ENCODE measurements around the gene RMI1. TPM values are rescaled to one million over a fixed set of nuclear protein-coding genes. Genes with fewer than 3 reads are reported as not detected.
A peak's percentile ranks its signal among the peaks of the same experiment; 100 is the strongest.

RMI1 gene
- total and polyA plus RNA-seq, 10 of the 15 experiments (the other 5 are each of a cell fraction or from before 2014, with no cell fraction given): 3.6 to 34.1 (median 16.1) TPM

DNA sequence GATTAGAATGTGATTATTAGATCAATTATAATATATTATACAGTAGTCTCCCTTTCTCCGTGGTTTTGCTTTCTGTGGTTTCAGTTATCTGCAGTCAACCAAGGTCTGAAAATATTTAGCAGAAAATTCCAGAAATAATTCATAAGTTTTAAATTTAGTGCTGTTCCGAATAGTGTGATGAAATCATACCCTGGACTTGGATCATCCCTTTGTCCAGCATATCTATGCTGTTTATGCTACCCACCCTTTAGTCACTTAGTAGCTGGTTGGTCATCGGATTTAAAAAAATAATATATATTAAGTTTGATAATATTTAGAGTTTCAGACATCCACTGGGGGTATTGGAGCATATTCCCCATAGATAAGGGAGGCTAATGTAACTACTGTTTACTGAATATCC is 19.6 kb downstream of the RMI1 start (continued):
- no peak for TF ChIP-seq HDAC6 (IDR thresholded peaks at IDR 0.05; ENCODE audit: unreplicated experiment)

- H3K27ac ChIP-seq (ENCODE audit: control insufficient read depth, insufficient read depth): no peak overlapping the region
- ATAC-seq (no peak), FAIRE-seq (no peak), DNase-seq (ENCODE audit: low read depth, low spot score) (no peak)
- peaks cover 0 to 2% of the 10 kb centered on the region in 2 experiments; a peak in 2 of 4 replicates for H3K36me3 ChIP-seq (ENCODE audit: control insufficient read depth in 2 of 2, insufficient read depth in 2 of 2, low read length in 1 of 2)
- no TSS peak for BruUV-seq (replicated peaks)
- no peaks in the 10 kb centered on the region for H3K9me3 ChIP-seq (replicated peaks; ENCODE audit: control insufficient read depth, insufficient read depth, low read length)
- ChIA-PET CTCF (interaction anchor here (1.3 to 1.6 kb wide), 2 partner anchors 12 to 259 kb away, joined by 3 read pairs; no protein-coding TSS in a partner anchor), SMC1A (ENCODE audit: uncharacterized antibody, unreplicated experiment) (no interaction called here), RAD21 (ENCODE audit: unreplicated experiment) (no interaction called here), POLR2A (no interaction called here)
- H3K9ac ChIP-seq (ENCODE audit: control insufficient read depth, insufficient read depth, low read length): no peak overlapping the region
- in situ Hi-C loops (cut with MboI): no loop called here
- 50% methylated on average over 2 of the region's 2 CpGs for WGBS (ENCODE audit: insufficient coverage, insufficient replicate concordance, low lambda C conversion rate, missing lambda C conversion rate)
- H4K20me1 ChIP-seq (ENCODE audit: control insufficient read depth, insufficient read depth): no peaks in the 10 kb centered on the region
- H3K27me3 ChIP-seq (replicated peaks in 1 of 2; ENCODE audit: control insufficient read depth in 2 of 2, insufficient read depth in 2 of 2, low read length in 1 of 2): no peaks in the 10 kb centered on the region
- H3K4me1 ChIP-seq (ENCODE audit: control insufficient read depth, insufficient read depth, low read length): peaks cover 3% of the 10 kb centered on the region; the same call in 1 of the 2 replicates
- no peaks in the 10 kb centered on the region; the same call in 1 of the 2 replicates for H3K79me2 ChIP-seq (ENCODE audit: control insufficient read depth, insufficient read depth, low read length)
- no peak for TF ChIP-seq KLF5 (IDR thresholded peaks at IDR 0.05; ENCODE audit: partially characterized antibody)
- no peak for TF ChIP-seq BHLHE40 (IDR thresholded peaks at IDR 0.05; ENCODE audit: borderline replicate concordance in 1 of 2, low read depth in 2 of 2, low read length in 1 of 2)
- no peak overlapping the region for H2AFZ ChIP-seq (ENCODE audit: control insufficient read depth, low read depth, low read length)
- intact Hi-C loops (cut with micrococcal nuclease; ENCODE audit: unreplicated experiment): no loop called here
- H3K4me2 ChIP-seq (ENCODE audit: control insufficient read depth, insufficient read depth): no peak overlapping the region
- no peak overlapping the region for H3K4me3 ChIP-seq
Observed at GRCh38 chr9:84001621-84002020, 21.0 kb downstream of the RMI1 start.

DNA sequence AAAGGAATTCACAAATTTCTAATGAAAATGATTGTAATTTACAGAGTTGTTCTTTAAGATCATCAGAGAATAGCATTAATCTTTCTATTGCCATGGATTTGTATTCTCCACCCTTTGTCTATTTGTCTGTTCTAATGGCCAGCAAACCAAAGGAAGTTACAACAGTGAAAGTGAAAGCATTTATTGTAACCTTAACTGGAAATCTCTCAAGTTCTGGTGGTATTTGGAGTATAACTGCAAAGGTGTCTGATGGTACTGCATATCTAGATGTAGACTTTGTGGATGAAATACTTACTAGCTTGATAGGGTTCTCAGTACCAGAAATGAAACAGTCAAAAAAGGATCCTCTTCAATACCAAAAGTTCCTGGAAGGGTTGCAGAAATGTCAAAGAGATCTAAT is 21.7 kb downstream of the RMI1 start:
- FAIRE-seq (peak; percentile 59), ATAC-seq (peak; percentile 96), DNase-seq (ENCODE audit: low read depth, low spot score) (no peak)
- no TSS peak for BruUV-seq (replicated peaks)
- ChIA-PET RAD21 (ENCODE audit: unreplicated experiment) (interaction anchor here (0.7 to 1.1 kb wide), 3 partner anchors 22 to 312 kb away, joined by 3 to 5 read pairs (median 3); partner anchors contain the start of genes HNRNPK, KIF27 and RMI1), POLR2A (interaction anchor here (1.6 kb wide), 1 partner anchor 22 kb away, joined by 12 read pairs; the partner anchor contains the start of genes HNRNPK and RMI1), CTCF (interaction anchor here (0.7 to 1.6 kb wide), 6 partner anchors 19 to 395 kb away, joined by 3 to 4 read pairs (median 3); partner anchors contain the start of gene HNRNPK), SMC1A (ENCODE audit: uncharacterized antibody, unreplicated experiment) (interaction anchor here (0.7 to 1.1 kb wide), 2 partner anchors 149 to 264 kb away, joined by 3 read pairs; no protein-coding TSS in a partner anchor)
- Histone ChIP-seq H3K9ac (ENCODE audit: control insufficient read depth, insufficient read depth, low read length) (no peak overlapping the region), H3K27me3 (replicated peaks in 1 of 2; ENCODE audit: control insufficient read depth in 2 of 2, insufficient read depth in 2 of 2, low read length in 1 of 2) (no peaks in the 10 kb centered on the region), H3K9me3 (replicated peaks; ENCODE audit: control insufficient read depth, insufficient read depth, low read length) (no peaks in the 10 kb centered on the region), H2AFZ (ENCODE audit: control insufficient read depth, low read depth, low read length) (peak overlapping the region; percentile 9), H4K20me1 (ENCODE audit: control insufficient read depth, insufficient read depth) (no peaks in the 10 kb centered on the region), H3K36me3 (ENCODE audit: control insufficient read depth in 2 of 2, insufficient read depth in 2 of 2, low read length in 1 of 2) (peaks cover 0 to 2% of the 10 kb centered on the region in 2 experiments; a peak in 2 of 4 replicates), H3K4me3 (no peak overlapping the region), H3K4me1 (ENCODE audit: control insufficient read depth, insufficient read depth, low read length) (peaks cover 3% of the 10 kb centered on the region; the same call in 1 of the 2 replicates), H3K27ac (ENCODE audit: control insufficient read depth, insufficient read depth) (no peak overlapping the region), H3K4me2 (ENCODE audit: control insufficient read depth, insufficient read depth) (peak overlapping the region; percentile 15; the same call in 1 of the 2 replicates), H3K79me2 (ENCODE audit: control insufficient read depth, insufficient read depth, low read length) (no peaks in the 10 kb centered on the region; the same call in 1 of the 2 replicates)
- intact Hi-C loops (cut with micrococcal nuclease; ENCODE audit: unreplicated experiment): no loop called here
- in situ Hi-C loops (cut with MboI): no loop called here
- TF ChIP-seq RUNX3 (IDR thresholded peaks at IDR 0.05; ENCODE audit: low read length) (0 out of 2 replicates have a peak, but pooled peaks have one; percentile 8), NFYA (IDR thresholded peaks at IDR 0.05; ENCODE audit: borderline replicate concordance, low read depth, low read length) (no peak)
